Brain microvascular endothelial cell (primary cell): ENCODE measurements around the gene ZNF442.
"Not testable (repeated sequence)": the region's sequence is repeated elsewhere in the genome, so short reads cannot be mapped to it uniquely, and the experiment has no call there.

Source experiments
- DNase-seq: peaks from one replicate; pipeline ENCODE4 v3.0.0-alpha.2; 2020
- H3K27ac ChIP-seq: fragments of 250-450 bp; sonication (Bioruptor Pico); 2 replicates; pipeline ENCODE4 v1.5.1; 2020; ENCODE audit warnings: mild to moderate bottlenecking, moderate library complexity
- H3K27me3 ChIP-seq: fragments of 250-450 bp; sonication (Bioruptor Pico); replicated peaks from 2 replicates; pipeline ENCODE4 v1.5.1; 2020; ENCODE audit warnings: mild to moderate bottlenecking
- H3K36me3 ChIP-seq: fragments of 250-450 bp; sonication (Bioruptor Pico); replicated peaks from 2 replicates; pipeline ENCODE4 v1.5.1; 2020; ENCODE audit warnings: mild to moderate bottlenecking
- H3K4me3 ChIP-seq: 2 replicates; pipeline ENCODE4 v1.5.1; 2011; ENCODE audit warnings: low read depth, mild to moderate bottlenecking, control low read depth, low read length, moderate library complexity
- in situ Hi-C: cut with HindIII; loops from 2 replicates; pipeline ENCODE4 v1.10.0; 2017; ENCODE audit warnings: low sequenced_read_pairs, low pct_ligation_motif_present
- TF ChIP-seq, protein P1 (sequence below): IDR thresholded peaks from 2 replicates; pipeline ENCODE4 v1.5.1; 2011; ENCODE audit warnings: low read depth, mild to moderate bottlenecking, moderate library complexity, low read length, control low read depth, inconsistent platforms; ENCODE audit errors: missing control alignments

ZNF442 gene

DNA sequence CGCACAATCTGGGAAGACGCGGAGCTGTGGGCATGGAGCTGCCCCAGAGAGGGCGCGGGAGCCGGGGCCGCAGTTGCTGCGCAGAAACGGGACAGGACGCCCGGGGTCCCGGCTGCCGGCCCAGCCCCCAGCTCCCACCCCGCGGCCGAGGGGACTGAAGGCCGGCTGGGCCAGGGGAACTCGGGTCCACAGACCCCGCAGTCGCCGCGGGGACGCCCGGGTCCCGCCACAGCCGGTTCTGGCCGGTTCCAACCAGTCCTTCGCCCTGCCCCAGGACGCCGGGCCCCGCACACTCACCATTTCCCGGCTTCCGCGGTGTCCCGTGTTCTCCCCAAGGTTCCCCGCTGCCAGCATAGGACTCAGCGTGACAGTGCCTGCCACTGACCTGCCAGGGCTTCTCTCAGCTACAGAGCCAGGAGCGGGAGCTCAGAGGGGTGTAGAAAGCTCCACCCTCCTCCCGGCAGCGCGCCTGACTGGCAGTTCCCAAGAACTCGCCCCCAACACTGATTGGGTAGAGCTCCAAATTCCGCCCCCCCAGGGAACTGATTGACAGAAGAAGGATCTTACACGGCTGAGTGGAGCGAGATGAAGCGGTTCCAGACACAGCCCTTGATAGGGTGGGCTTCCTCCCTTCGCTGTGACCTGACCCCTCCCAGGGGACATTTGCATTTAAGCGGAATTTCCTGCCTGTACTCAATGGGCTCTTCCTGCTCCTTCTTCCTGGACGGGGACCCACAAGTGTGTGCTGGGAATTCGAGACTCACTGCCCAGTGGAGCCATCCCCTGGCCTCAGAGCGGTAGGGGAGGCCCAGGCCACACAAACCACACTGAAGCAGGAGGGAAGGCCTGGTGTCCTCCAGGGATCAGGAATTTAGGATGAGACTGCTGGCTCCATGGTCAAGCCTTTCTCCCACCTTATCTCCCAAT, at the start of gene ZNF442:
ZNF442 (minus strand) TSS at position 448 of the 927 bp plus-strand sequence. CDS start 2,052 bp downstream, outside the sequence.
- in situ Hi-C loops = no loop called here
- Histone ChIP-seq H3K36me3 (no peaks in the 10 kb centered on the region), H3K27me3 (no peaks in the 10 kb centered on the region), H3K27ac (peak within 1 kb of the TSS; percentile 22), H3K4me3 (peak within 1 kb of the TSS; percentile 74)
- TF ChIP-seq, protein P1, sequence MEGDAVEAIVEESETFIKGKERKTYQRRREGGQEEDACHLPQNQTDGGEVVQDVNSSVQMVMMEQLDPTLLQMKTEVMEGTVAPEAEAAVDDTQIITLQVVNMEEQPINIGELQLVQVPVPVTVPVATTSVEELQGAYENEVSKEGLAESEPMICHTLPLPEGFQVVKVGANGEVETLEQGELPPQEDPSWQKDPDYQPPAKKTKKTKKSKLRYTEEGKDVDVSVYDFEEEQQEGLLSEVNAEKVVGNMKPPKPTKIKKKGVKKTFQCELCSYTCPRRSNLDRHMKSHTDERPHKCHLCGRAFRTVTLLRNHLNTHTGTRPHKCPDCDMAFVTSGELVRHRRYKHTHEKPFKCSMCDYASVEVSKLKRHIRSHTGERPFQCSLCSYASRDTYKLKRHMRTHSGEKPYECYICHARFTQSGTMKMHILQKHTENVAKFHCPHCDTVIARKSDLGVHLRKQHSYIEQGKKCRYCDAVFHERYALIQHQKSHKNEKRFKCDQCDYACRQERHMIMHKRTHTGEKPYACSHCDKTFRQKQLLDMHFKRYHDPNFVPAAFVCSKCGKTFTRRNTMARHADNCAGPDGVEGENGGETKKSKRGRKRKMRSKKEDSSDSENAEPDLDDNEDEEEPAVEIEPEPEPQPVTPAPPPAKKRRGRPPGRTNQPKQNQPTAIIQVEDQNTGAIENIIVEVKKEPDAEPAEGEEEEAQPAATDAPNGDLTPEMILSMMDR = peak; percentile 84
- peak; percentile 95 for DNase-seq

- no peaks in the 10 kb centered on the region for H3K36me3 ChIP-seq
- H3K27me3 ChIP-seq = no peaks in the 10 kb centered on the region
- H3K27ac ChIP-seq = no peak overlapping the region
- in situ Hi-C loops = no loop called here
- no peak for DNase-seq
- no peak overlapping the region for H3K4me3 ChIP-seq
- TF ChIP-seq, protein P1 = no peak
Measured at GRCh38 chr19:12411893-12412292, 46.4 kb upstream of the ZNF442 start.

DNA sequence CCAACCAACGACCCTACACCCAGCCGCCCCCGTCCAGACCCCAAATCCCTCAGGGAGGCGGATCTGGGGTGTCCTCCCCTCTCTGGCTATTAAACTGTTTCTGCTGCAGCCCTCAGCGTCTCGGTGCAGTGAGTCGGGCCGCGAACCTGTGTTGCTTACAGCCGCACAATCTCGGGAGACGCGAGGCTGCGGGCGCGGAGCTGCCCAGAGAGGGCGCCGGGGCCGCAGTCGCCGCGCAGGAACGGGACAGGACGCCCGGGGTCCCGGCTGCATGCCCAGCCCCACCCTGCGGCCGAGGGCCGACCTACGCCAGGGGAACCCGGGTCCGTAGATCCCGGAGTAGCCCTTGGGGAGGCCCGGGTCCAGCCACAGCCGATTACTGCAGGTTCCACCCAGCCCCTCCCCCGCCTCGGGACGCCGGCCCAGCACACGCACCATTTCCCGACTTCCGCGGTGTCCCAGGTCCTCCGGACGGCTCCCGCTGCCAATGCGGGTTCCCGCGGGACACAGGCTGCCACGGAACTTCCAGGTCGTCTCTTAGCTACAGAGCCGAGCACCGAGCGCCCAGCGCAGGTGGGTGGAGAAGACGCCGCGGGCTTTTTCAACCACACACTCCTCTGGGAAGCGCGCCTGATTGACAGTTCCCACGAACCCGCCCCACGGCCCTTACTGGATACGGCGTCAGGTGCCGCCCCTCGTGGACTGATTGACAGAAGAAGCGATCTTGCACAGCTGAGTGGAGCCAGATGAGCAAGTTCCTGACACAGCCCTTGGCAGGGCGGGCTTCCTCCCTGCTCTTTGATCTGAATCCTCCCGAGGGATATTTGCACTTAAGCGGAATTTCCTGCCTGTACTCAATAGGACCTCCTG, 35.4 kb upstream of the ZNF442 start, which contains the start of gene ZNF799:
ZNF799 (minus strand) TSS at position 639 of the 870 bp plus-strand sequence; CDS start at position 438, 201 bp downstream.
- Histone ChIP-seq H3K4me3 (peak within 1 kb of the TSS; percentile 78), H3K36me3 (no peaks in the 10 kb centered on the region), H3K27ac (peak within 1 kb of the TSS; percentile 39), H3K27me3 (no peaks in the 10 kb centered on the region)
- DNase-seq = peak; percentile 97
- in situ Hi-C loops = no loop called here
- TF ChIP-seq, protein P1 = no peak

- H3K36me3 ChIP-seq, in situ Hi-C loops, H3K27me3 ChIP-seq: not testable (repeated sequence)
- Histone ChIP-seq H3K27ac (peak overlapping the region; percentile 39), H3K4me3 (peak overlapping the region; percentile 78)
- peak; percentile 11 for DNase-seq
Measured at GRCh38 chr19:12399901-12400632, 34.6 kb upstream of the ZNF442 start.

GRCh38 chr19:12391148-12391547, 25.7 kb upstream of the ZNF442 start:
- DNase-seq, H3K36me3 ChIP-seq, H3K27me3 ChIP-seq, in situ Hi-C loops, H3K4me3 ChIP-seq, H3K27ac ChIP-seq: not testable (repeated sequence)

DNA sequence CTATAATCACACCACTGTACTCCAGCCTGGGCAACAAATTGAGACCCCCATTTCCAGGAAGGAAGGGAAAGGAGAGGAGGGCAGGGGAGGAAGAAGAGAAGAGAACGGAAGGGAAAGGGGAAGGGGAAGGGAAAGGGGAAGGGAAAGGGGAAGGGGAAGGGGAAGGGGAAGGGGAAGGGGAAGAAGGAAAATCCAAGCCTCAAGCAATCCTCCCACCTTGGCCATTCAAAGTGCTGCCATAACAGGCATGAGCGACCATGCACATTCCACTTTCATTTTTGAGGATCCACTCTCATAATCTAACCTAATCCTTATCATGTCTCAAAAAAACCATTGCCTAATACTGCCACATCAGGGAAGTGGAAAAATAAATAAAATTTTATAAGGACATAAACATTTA, 20.9 kb upstream of the ZNF442 start:
- DNase-seq, H3K27me3 ChIP-seq, in situ Hi-C loops, H3K27ac ChIP-seq, H3K36me3 ChIP-seq, H3K4me3 ChIP-seq: not testable (repeated sequence)
